HepG2 (cell line): ENCODE measurements around the gene CD36. TPM values are rescaled to one million over a fixed set of nuclear protein-coding genes. Genes with fewer than 3 reads are reported as not detected.

Experiments used
- ERF ChIP-seq: IDR thresholded peaks from 2 replicates; pipeline ENCODE4 v1.6.1; 2018; ENCODE audit warnings: missing biosample characterization, missing genetic modification reagents
- GLI4 ChIP-seq: sonication (generic); formaldehyde crosslinking; IDR thresholded peaks from 2 replicates; pipeline ENCODE4 v1.5.1; 2020; ENCODE audit warnings: missing genetic modification reagents, mild to moderate bottlenecking, moderate library complexity, borderline replicate concordance
- SRSF1 ChIP-seq: fragments of 200-400 bp; formaldehyde crosslinking; optimal IDR thresholded peaks from 2 replicates; pipeline ENCODE3; 2017; ENCODE audit warnings: mild to moderate bottlenecking, low read depth, low read length, moderate library complexity
- THAP7 ChIP-seq: sonication (generic); formaldehyde crosslinking; IDR thresholded peaks from 2 replicates; pipeline ENCODE4 v1.8.1; 2023; ENCODE audit warnings: mild to moderate bottlenecking, missing genetic modification reagents
- ZBTB20 ChIP-seq: sonication (generic); formaldehyde crosslinking; IDR thresholded peaks from 2 replicates; pipeline ENCODE4 v1.8.1; 2023; ENCODE audit warnings: missing genetic modification reagents, low read depth, mild to moderate bottlenecking, borderline replicate concordance
- ZNF142 ChIP-seq: sonication (generic); formaldehyde crosslinking; IDR thresholded peaks from 2 replicates; pipeline ENCODE4 v1.4.0; 2020; ENCODE audit warnings: missing genetic modification reagents
- ZSCAN25 ChIP-seq: sonication (generic); formaldehyde crosslinking; IDR thresholded peaks from 2 replicates; pipeline ENCODE4 v1.8.0; 2022; ENCODE audit warnings: mild to moderate bottlenecking, missing genetic modification reagents
- polyA plus RNA-seq, 8 experiments: library from polyadenylated mRNA; depleted of rRNA in 3 of 8; stranded (reverse) in 7 of 8; unstranded in 1 of 8; fragments of >200 nt; fragmentation: Illumina TruSeq in 4 of 8; extraction: Trizol in 4 of 8; gene quantifications; 2 replicates each; pipeline versions ENCODE4 v1.2.1 to v1.2.3, GENCODE V29; 2011 to 2016; ENCODE audit warnings: low read depth in 4 of 8, missing spikeins in 1 of 8, mixed read lengths in 1 of 8; ENCODE audit not compliant: insufficient read depth in 1 of 8
- total RNA-seq, 5 experiments: library from RNA; depleted of rRNA; stranded (reverse); fragments of >200 nt; fragmentation: Illumina TruSeq; extraction: Trizol; gene quantifications; 2 replicates each; pipeline ENCODE4 v1.2.3, GENCODE V29; 2016; ENCODE audit warnings: low read depth in 1 of 5
- TF ChIP-seq, protein P1 (sequence below): IDR thresholded peaks from 2 replicates; pipeline ENCODE4 v1.6.1; 2016; ENCODE audit warnings: low read depth, control low read depth
- TF ChIP-seq, protein P2 (sequence below): IDR thresholded peaks from 2 replicates; pipeline ENCODE4 v1.6.1; 2016

Gene CD36
- total and polyA plus RNA-seq, 2 of the 13 experiments (the other 11 are each of a cell fraction or from before 2014, with no cell fraction given) = 2.8 to 4.8 TPM

DNA sequence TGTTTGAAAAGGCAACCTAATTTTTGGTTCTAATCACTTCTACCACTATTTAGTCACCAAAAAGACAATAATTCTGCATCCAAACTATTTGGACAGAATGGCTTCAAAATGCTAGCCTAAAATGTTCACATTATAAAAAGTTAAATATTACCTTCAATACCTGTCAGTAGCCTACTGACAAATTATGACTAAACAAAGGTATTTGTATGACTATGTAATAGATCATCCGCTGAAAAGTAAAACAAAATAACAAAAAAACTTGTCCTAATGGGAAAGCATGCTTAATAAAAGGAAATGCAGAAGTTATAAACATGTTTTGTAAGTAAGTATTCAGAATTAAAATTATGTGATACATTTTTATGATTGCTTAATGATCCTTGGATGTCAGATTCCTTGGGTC, 36.6 kb downstream of the CD36 start (continued):
- TF ChIP-seq ZNF142 (CRISPR knock-in tag) (no peak), ZSCAN25 (CRISPR knock-in tag) (no peak), THAP7 (no peak), ZBTB20 (CRISPR knock-in tag) (no peak), GLI4 (CRISPR knock-in tag) (no peak), ERF (CRISPR knock-in tag) (no peak), SRSF1 (no peak)
- TF ChIP-seq, protein P1, sequence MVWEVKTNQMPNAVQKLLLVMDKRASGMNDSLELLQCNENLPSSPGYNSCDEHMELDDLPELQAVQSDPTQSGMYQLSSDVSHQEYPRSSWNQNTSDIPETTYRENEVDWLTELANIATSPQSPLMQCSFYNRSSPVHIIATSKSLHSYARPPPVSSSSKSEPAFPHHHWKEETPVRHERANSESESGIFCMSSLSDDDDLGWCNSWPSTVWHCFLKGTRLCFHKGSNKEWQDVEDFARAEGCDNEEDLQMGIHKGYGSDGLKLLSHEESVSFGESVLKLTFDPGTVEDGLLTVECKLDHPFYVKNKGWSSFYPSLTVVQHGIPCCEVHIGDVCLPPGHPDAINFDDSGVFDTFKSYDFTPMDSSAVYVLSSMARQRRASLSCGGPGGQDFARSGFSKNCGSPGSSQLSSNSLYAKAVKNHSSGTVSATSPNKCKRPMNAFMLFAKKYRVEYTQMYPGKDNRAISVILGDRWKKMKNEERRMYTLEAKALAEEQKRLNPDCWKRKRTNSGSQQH (CRISPR knock-in tag) = no peak
- TF ChIP-seq, protein P2, sequence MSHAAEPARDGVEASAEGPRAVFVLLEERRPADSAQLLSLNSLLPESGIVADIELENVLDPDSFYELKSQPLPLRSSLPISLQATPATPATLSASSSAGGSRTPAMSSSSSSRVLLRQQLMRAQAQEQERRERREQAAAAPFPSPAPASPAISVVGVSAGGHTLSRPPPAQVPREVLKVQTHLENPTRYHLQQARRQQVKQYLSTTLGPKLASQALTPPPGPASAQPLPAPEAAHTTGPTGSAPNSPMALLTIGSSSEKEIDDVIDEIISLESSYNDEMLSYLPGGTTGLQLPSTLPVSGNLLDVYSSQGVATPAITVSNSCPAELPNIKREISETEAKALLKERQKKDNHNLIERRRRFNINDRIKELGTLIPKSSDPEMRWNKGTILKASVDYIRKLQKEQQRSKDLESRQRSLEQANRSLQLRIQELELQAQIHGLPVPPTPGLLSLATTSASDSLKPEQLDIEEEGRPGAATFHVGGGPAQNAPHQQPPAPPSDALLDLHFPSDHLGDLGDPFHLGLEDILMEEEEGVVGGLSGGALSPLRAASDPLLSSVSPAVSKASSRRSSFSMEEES (CRISPR knock-in tag) = no peak
